ENCODE measurements around the gene PEX5. TPM values are rescaled to one million over a fixed set of nuclear protein-coding genes. Genes with fewer than 3 reads are reported as not detected.

PEX5 gene
- total RNA-seq (2014; rRNA removed; shearing (Covaris generic)) = 20.5 and 22.1 TPM in 2 replicates
- polyA plus RNA-seq (2015; cell fraction: cytosol; rRNA removed) = 22.0 and 26.3 TPM in 2 replicates
- 37.3 and 39.3 TPM in 2 replicates for polyA plus RNA-seq (2015; cell fraction: nucleus; rRNA removed)

- DNase-seq (ENCODE audit: low read depth) = peak; percentile 87
These were observed at the start of gene PEX5 for GRCh38 chr12:7189398-7190267. TSS of gene PEX5 (plus strand) at chr12:7189686. CDS start at chr12:7190378, 692 bp downstream.

GRCh38 chr12:7141351-7142005 lies 48.0 kb upstream of the PEX5 start:
- no peak for DNase-seq (ENCODE audit: low read depth)

GRCh38 chr12:7142056-7142644 lies 47.3 kb upstream of the PEX5 start:
- DNase-seq (ENCODE audit: low read depth) = peak; percentile 59

GRCh38 chr12:7142809-7143465 lies 46.5 kb upstream of the PEX5 start:
- DNase-seq (ENCODE audit: low read depth) = no peak

GRCh38 chr12:7143564-7143963 lies 45.9 kb upstream of the PEX5 start:
- no peak for DNase-seq (ENCODE audit: low read depth)

- peak; percentile 21 for DNase-seq (ENCODE audit: low read depth)
These were observed 44.9 kb upstream of the PEX5 start for GRCh38 chr12:7144414-7145120.

- DNase-seq (ENCODE audit: low read depth) = no peak
These were observed 43.8 kb upstream of the PEX5 start for GRCh38 chr12:7145671-7146070.

GRCh38 chr12:7146228-7146627 lies 43.3 kb upstream of the PEX5 start:
- DNase-seq (ENCODE audit: low read depth) = no peak

- DNase-seq (ENCODE audit: low read depth) = no peak
These were observed 42.6 kb upstream of the PEX5 start for GRCh38 chr12:7146906-7147305.

- no peak for DNase-seq (ENCODE audit: low read depth)
These were observed 39.1 kb upstream of the PEX5 start for GRCh38 chr12:7150356-7150755.

GRCh38 chr12:7150841-7151240 lies 38.6 kb upstream of the PEX5 start:
- DNase-seq (ENCODE audit: low read depth) = no peak

GRCh38 chr12:7151532-7151931 lies 38.0 kb upstream of the PEX5 start:
- no peak for DNase-seq (ENCODE audit: low read depth)

GRCh38 chr12:7152818-7153217 lies 36.7 kb upstream of the PEX5 start:
- DNase-seq (ENCODE audit: low read depth) = no peak

- DNase-seq (ENCODE audit: low read depth) = no peak
These were observed 35.4 kb upstream of the PEX5 start for GRCh38 chr12:7154042-7154441.

GRCh38 chr12:7154901-7155470 lies 34.5 kb upstream of the PEX5 start:
- DNase-seq (ENCODE audit: low read depth) = no peak

GRCh38 chr12:7155471-7156034 lies 33.9 kb upstream of the PEX5 start:
- no peak for DNase-seq (ENCODE audit: low read depth)

GRCh38 chr12:7156259-7157197 lies 33.0 kb upstream of the PEX5 start:
- DNase-seq (ENCODE audit: low read depth) = no peak

- no peak for DNase-seq (ENCODE audit: low read depth)
These were observed 32.1 kb upstream of the PEX5 start for GRCh38 chr12:7157391-7157790.
